K562 (cell line): Measurements from ENCODE around the gene TXNRD1.

ENCODE experiments used
- CBX8 ChIP-seq: fragments of 200-600 bp; sonication (generic); IDR thresholded peaks from 2 replicates; pipeline ENCODE4 v1.6.1; 2012; ENCODE audit warnings: borderline replicate concordance, mixed run types, low read depth, mild to moderate bottlenecking, moderate library complexity, mixed read lengths, low read length, control low read depth, inconsistent platforms; ENCODE audit not compliant: poor library complexity, severe bottlenecking; ENCODE audit errors: extremely low read depth
- CEBPB ChIP-seq: fragments of 450-650 bp; IDR thresholded peaks from 2 replicates; pipeline ENCODE4 v1.6.1; 2016; ENCODE audit warnings: missing genetic modification characterization, missing compliant biosample characterization
- HMG20B ChIP-seq: fragments of 250-450 bp; sonication (Bioruptor Pico); IDR thresholded peaks from 2 replicates; pipeline ENCODE4 v1.5.0; 2021; ENCODE audit warnings: mild to moderate bottlenecking
- ZNF764 ChIP-seq: fragments of 250-450 bp; sonication (Bioruptor Pico); IDR thresholded peaks from 2 replicates; pipeline ENCODE4 v1.4.0; 2020; ENCODE audit warnings: low read depth, mild to moderate bottlenecking, moderate library complexity
- TF ChIP-seq, protein P1 (sequence below): sonication (generic); formaldehyde crosslinking; IDR thresholded peaks from 2 replicates; pipeline ENCODE4 v1.8.1; 2022; ENCODE audit warnings: missing genetic modification reagents

DNA sequence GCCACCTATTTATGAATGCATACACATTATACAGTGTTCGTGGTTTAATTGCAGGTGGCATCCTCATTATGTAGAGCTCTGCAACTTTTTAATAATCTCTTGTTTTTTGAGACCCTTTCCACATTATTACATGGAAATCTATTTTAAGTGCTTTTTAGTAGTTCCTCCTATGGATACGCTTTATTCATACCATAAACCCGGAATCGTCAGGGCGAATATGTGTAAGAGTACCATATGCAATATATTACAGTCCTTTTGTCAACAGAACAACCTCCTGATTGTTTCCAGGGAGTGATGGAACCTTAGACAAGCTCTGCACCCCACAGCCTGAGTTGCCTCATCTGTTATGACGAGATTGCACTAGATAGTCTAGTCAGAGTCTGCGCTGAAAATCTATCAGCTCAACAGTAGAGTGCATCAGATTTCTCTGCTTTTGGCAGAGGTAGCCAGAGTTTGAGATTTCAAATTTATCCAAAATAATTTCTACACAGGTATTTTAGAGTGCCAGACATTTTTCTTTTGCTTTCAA, 121.5 kb downstream of the TXNRD1 start:
- TF ChIP-seq, protein P1, sequence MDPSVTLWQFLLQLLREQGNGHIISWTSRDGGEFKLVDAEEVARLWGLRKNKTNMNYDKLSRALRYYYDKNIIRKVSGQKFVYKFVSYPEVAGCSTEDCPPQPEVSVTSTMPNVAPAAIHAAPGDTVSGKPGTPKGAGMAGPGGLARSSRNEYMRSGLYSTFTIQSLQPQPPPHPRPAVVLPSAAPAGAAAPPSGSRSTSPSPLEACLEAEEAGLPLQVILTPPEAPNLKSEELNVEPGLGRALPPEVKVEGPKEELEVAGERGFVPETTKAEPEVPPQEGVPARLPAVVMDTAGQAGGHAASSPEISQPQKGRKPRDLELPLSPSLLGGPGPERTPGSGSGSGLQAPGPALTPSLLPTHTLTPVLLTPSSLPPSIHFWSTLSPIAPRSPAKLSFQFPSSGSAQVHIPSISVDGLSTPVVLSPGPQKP: no peak
- TF ChIP-seq HMG20B (CRISPR knock-in tag): no peak
- TF ChIP-seq CBX8: no peak
- no peak for TF ChIP-seq CEBPB
- TF ChIP-seq ZNF764 (CRISPR knock-in tag): no peak
